Activated CD4-positive, alpha-beta T cell treated with anti-CD3 and anti-CD28 coated beads, Interleukin-2, amount 50 U/mL, for 48 hours (primary cell): ENCODE measurements around the gene SP140.
"Not testable (repeated sequence)": the region's sequence is repeated elsewhere in the genome, so short reads cannot be mapped to it uniquely, and the experiment has no call there.

Source experiments
- DNase-seq, 2 experiments: peaks; one replicate each; pipeline ENCODE4 v3.0.0-alpha.2; 2020

The SP140 gene

DNA sequence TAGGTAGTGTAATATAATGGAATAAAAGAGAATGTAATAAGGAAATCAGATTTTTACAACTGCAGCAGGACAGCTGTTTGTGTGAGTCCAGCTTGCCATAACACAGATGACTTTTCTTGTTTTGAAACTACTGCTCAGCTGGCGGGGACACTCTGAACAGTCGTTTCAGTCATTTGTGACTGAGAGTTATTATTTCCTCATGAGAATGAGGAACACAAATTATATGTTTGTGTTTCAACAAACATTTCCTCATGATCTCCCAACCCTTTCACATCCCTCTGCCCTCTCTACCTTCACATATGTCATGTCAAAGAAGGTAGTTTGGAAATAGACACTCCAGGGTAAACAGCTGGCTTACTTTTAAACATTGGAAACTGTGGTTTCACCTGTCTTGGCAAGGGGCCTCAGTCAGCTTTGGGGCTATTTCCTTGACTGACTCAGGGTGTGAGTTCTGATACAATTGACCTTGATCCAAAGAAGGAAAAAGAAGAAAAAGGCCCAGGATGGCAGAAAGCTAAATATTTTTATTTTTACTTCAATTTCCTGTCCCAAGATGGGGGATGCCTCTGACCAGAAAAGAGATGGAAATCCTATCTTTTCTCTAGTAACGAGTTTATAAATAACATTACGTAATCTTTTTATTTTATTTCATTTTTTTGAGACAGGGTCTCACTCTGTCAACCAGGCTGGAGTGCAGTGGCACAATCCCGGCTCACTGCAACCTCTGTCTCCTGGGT lies 102.0 kb downstream of the SP140 start:
- no peak for DNase-seq

DNA sequence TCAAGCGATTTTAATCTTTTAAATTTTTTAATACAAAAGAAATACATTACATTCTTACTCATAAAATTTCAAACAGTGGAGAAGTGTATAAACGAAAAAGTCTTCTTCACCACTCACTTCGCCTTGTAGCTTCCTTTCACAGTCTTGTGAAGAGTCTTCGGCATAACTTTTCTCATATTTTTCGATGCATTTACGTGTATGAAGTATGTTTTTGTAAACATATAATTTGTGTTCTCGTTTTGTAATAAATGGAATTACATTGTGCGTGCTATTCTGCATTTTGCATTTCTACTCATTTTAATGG lies 102.6 kb downstream of the SP140 start:
- DNase-seq = no peak

DNA sequence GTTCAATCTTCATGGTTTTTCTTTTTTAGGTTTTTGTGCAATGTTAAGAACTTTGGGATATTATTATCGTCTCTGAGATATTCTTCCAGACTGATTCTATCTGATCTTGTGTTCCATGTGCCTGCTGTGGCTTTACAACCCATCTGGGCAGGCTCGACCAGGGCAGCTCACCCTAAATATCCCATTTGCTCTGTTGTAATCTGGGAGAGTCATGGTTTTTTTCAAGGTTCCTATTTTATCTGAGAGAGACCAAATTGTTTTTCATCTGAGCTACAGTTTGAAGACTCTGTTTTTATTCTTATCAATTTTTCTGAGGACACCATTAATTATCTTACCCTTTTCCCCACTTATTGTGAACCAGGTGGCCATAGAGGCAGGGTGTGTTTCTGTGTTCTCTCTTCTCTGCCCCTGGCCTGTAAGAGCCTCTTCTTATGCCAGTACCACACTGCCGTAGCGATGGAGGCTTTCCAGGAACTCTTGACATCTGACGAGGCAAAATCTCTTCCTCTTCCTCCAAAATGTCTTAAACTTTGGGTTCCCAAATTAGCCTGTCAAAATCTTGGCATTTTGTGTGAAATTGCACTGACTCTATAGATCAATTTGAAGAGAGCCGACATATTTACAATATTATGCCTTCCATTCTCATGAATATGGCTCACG lies 104.5 kb downstream of the SP140 start:
- DNase-seq = no peak

DNA sequence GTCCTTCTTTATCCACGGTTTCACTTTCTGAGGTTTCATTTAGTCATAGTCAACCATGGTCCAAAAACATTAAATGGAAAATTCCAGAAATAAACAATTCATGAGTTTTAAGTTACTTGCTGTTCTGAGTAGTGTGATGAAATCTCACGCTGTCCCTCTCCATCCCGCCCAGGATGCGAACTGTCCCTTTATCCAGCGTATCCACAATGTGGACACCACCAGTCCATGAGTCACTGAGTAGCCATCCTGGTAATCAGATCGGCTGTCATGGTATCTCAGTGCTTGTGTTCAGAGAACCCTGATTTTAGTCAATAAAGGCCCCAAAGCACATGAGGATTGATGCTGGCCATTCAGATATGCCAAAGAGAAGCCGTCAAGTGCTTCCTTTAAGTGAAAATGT lies 105.2 kb downstream of the SP140 start:
- DNase-seq = no peak

DNA sequence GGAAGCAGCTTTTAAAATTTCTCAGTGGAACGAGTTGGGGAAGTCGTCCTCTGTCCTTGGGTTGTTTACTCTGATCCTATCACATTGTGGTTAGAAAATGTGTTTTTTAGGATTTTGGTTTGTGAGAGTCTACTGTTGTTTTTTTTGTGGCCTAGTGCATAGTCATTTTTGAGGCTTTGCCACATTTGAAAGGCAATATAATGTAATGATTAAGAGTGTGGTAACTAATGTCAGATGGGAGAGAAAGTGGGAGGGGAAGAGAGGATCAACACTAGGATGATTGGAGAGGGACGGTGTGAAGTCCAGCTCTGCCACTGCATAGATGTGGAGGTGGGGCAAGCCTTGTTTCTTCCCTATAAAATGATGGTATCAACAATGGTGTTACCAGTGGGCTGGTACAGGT lies 109.9 kb downstream of the SP140 start:
- no peak for DNase-seq

DNA sequence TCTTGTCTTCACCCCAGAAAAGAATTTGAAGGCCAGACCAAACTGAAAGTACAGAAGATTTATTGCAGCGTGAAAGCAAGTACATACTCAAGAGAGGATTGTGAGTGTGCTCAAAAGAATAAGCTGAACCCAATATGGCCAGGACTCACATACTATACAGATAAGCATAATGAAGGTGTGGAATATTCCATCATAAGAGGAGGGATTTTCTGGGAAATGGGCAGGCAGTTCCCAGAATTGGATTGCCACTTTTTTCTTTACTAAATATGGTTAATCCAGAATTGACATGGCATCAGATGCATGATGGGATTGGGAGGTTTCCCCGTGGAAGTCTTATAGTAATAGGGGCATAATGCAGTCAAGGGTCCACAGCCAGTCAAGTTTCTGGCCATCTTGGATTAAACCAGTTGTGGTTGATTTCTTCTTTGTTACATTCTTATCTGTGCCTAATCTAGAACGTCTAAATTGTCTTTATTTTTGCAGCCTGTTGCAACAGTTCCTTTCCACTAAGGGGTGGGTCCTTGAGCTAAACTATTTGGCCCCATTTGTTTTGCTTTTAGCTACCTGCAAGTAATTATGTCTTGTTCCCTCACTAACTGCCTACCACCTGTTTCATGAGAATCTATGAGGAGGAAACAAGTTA lies 110.4 kb downstream of the SP140 start:
- DNase-seq = no peak

DNA sequence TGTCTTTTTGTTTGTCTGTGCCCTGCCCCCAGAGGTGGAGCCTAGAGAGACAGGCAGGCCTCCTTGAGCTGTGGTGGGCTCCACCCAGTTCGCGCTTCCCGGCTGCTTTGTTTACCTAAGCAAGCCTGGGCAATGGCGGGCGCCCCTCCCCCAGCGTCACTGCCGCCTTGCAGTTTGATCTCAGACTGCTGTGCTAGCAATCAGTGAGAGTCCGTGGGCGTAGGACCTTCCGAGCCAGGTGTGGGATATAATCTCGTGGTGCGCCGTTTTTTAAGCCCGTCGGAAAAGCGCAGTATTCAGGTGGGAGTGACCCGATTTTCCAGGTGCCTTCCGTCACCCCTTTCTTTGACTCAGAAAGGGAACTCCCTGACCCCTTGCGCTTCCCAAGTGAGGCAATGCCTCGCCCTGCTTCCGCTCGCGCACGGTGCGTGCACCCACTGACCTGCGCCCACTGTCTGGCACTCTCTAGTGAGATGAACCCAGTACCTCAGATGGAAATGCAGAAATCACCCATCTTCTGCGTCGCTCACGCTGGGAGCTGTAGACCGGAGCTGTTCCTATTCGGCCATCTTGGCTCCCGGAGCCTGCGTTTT lies 116.5 kb downstream of the SP140 start:
- not testable (repeated sequence) for DNase-seq

DNA sequence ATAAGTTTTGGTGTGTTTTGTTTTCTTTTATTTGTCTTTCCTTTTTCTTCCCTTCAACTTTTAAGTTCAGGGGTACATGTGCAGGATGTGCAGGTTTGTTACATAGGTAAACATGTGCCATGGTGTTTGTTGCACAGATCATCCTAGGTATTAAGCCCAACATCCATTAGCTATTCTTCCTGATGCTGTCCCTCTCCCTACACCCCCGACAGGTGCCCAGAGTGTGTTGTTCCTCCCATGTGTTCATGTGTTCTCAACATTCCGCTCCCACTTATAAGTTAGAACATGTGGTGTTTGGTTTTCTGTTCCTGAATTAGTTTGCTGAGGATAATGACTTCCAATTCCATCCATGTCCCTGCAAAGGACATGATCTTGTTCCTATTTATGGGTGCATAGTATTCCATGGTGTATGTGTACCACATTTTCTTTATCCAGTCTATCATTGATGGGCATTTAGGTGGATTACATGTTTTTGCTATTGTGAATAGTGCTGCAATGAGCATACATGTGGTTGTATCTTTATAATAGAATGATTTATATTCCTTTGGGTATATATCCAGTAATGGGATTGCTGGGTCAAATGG lies 117.6 kb downstream of the SP140 start:
- DNase-seq = not testable (repeated sequence)

DNA sequence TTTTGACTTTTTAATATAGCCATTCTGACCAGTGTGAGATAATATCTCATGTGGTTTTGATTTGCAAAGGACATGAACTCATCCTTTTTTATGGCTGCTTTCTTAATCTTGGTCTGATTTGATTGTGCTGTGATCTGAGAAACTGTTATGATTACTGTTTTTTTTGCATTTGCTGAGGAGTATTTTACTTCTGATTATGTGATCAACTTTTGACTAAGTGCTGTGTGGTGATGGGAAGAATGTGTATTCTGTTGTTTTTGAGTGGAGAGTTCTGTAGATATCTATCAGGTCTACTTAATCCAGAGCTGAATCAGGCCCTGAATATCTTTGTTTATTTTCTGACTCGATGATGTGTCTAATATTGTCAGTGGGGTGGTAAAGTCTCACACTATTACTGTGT lies 118.2 kb downstream of the SP140 start:
- DNase-seq = no peak

DNA sequence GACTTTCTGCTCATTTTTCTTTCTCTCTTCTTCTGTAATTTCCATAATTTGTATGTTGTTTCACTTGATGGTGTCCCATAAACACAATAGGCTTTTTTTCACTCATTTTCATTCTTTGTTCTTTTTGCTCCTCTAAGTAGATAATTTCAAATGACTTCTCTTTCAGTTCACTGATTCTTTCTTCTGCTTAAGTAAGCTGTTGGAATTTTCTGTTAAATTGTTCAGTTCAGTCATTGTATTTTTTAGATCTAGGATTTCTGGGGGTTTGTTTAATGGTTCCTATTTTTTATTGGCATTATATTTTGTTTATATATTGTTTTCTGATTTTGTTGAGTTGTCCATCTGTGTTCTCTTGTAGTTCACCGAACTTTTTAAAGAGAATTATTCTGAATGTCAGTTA lies 120.9 kb downstream of the SP140 start:
- no peak for DNase-seq

DNA sequence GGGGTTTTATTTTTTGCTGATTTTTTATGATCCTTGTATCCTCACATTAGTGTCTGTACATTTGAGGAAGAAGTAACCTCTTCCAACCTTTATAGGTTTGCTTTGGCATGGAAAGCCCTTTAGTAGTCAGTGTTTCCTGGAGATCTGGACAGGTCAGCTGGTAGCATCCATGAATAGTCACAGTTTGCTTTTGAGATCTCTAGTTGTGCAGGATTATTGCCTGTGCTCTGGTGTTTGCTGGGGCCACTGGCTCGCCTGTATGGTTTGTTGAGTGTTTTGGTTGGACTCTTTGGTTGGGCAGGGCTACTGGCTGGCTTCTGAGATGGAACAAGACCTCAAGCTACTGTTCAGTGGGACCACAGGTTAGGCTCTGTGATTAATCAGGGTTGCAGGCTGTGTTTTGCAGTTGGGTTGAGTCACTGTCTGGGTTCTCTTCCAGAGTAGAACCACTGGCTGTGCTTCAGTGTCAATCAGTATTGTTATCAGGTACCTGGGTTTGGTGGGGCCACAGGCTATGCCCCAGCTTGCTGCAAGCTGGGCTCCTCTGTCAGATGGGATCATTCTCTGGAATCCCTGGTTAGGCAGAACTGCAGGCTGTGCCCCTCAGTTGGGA lies 121.5 kb downstream of the SP140 start:
- peak in 1 of 2 experiments; percentile 21 for DNase-seq

DNA sequence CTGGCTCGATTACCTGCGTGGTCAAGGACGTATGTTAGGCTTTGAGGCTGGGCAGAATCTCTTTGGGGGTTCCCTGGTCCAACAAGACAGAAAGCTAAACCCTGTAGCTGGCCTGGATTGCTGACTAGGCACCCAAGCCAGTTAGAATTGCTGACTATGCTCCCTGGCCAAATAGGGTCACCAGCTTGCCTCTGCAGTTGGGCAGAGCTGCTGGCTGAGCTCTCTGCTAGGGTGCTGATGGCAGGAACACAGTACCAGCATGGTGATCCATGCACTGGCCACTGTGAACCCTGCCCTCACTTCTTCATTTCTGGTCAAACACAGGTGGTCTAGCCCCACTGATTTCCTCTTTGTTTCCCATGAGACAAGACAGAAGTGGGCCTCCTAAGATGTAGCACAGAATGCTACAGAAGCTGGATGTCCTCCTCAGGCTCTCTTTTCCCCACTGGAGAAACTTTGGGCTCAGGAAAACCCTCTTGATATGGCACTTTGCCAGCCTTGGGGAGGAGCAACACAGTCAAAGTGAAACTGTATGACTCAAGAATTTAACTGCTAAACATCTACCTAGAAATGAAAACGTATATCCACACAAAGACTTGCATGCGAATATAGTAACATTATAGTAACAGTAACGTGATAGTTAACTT lies 122.2 kb downstream of the SP140 start:
- peak; percentile 50 to 56 for DNase-seq

DNA sequence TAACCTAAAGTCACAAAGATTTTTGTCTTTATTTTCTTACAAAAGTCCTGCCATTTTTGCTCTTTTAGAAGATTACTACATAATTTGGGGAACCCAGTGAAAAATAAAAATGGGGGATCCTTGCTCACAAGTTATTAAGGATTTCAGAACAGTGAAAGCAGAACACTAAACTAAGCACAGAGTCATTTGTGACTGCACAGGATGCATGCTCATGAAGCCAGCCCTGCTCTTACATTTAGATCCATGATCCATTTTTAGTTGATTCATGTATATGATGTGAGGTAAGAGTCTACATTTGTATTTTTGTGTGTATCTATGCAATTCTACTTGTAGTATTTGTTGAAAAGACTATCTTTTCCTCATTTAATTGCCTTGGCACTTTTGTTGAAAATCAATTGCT lies 123.3 kb downstream of the SP140 start:
- no peak for DNase-seq

DNA sequence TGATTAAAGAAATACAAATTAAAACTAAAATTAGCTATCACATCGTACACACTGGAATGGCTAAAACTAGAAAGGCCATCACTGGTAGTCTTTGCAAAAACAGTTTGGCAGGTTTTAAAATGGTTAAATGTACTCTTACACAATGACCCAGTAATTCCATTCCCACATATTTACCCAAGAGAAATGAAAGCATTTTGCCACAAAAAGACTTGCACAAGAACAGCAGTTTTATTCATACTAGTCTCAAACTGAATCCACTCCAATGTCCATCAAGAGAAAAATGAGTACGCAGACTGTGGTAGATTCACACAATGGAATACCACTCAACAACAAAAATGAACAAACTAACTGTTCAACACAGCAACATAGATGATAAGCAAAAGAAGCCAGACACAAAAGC lies 130.5 kb downstream of the SP140 start:
- no peak for DNase-seq

DNA sequence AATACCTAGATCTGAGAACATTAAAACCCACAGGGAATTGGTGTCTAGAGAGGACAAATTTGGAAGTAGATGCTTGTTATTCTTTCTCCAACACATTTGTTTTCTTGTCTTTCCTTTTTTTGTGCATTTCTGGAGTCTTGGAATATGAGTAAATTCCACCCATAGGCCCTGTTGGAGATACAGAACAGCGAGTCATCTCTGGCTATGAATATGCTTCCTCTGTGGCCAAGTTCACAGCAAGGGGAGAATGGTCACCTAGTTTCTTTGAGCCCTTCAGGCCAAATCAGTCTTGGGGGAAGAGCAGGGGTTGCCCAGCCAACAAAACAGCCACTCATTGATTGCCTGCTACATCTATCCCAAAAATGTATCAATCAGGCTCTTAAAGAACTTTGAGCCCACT lies 132.8 kb downstream of the SP140 start:
- no peak for DNase-seq

DNA sequence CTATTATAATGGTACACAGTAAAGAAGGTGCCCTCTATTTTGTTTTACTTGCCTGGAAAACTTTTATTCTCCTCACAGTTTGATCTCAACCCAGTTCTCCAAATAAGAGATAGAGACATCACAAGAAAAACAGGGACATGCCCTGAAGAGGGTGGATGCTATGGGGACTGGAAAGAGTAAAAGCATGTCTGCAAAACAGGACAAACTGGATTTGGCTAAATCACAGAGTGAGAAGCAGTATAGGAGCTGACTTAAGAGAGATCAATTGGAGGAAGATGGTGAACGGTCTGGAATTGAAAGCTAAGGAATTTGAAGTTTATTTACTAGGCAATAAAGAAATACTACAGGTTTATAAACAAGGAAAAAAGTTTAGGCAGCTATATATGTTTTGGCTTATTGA lies 134.5 kb downstream of the SP140 start:
- no peak for DNase-seq

DNA sequence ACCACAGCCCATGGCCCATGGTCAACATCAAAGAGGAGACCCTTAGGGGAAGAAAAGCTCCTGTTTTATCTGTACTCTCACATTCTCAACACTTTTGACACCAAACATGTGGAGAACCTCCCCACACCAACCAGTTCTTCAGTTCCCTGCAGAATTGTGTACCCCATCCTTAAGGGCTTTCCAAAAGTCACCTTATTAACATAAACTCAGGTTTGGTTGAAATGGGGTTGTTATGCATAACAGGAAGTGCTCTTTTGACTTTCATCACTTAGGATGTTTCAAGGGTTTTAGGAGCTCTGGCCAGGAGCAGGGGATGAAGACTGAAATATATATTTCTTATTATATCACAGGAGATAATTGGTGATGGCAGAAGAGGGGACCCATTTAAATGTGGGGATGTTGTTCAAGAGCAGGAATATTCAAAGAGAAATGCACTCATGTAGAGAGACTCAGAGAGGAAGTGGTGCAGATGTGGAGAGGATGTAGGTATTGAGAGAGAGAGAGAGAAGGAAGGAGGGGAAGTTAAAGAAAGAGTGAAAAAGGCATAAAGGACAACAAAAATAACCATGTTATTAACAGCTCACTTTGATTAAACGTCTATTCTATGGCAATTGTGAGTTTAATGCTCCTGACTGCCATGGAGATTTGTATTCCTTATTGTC lies 136.6 kb downstream of the SP140 start:
- DNase-seq = no peak
